ENCODE measurements around the gene TMEM39B.

DNA sequence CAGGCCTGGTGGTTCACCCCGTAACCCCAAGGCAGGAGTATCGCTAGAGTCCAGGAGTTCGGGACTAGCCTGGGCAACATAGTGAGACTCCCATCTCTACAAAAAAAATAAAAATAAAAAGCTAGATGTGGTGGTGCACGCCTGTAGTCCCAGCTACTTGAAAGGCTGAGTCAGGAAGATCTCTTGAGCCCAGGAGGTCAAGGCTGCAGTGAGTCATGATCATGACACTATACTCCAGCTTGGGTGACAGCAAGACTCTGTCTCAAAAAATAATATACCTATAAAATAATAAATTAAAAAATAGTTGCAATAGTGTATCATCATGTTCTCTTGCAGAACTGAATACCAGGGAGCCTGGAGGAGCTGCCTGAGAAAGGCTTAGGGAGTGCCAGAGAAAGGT lies 19.9 kb upstream of the TMEM39B start:
- no peak for TF ChIP-seq POU2F2 (IDR thresholded peaks at IDR 0.05; ENCODE audit: low read depth, low read length)
- TF ChIP-seq TAF1 (IDR thresholded peaks at IDR 0.05; ENCODE audit: low read depth, low read length), result no peak
- no peak for TF ChIP-seq POLR2A (IDR thresholded peaks at IDR 0.05; ENCODE audit: low read depth, low read length)
- no peak for TF ChIP-seq POLR2AphosphoS5 (IDR thresholded peaks at IDR 0.05; ENCODE audit: low read depth, low read length)
- TF ChIP-seq SPI1 (IDR thresholded peaks at IDR 0.05; ENCODE audit: low read depth, low read length), result no peak

Data from GM12891 (cell line).